ENCODE data around the gene HTR2B.
A peak's percentile ranks its signal among the peaks of the same experiment; 100 is the strongest.

The HTR2B gene

DNA sequence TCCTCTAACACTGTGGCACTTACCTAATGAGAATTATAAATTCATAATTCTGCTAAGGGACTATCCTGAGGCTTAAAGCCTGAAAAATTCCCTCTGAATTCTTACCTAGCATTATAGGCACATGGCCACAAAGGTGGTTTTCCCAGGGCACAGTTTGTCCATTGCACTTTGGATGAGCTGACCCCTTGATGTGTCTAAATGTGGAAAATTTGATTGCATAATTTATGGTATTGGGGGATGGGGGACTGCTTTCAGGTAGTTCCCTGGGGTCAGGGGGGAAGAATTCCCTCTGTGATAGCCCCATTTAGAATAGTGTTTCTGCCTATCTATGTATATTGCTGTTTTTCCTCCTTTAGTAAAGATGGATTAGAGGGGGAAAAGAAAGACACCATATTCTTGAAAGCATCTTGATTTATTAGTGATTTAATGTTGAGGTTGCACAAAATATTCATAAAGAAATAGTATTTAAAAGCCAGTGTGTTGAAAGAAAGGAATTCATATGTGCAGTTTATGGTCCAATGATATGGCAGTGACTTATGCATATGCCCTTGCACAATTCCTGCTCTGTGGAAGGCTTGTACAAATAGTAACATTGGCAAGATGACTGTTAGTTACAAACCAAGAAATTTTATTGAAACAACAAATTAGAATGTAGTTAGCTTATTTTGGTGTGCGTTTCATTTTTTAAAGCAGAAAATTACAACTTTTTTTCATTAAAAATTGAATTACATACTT lies 8.7 kb upstream of the HTR2B start:
- no peak for FAIRE-seq

DNA sequence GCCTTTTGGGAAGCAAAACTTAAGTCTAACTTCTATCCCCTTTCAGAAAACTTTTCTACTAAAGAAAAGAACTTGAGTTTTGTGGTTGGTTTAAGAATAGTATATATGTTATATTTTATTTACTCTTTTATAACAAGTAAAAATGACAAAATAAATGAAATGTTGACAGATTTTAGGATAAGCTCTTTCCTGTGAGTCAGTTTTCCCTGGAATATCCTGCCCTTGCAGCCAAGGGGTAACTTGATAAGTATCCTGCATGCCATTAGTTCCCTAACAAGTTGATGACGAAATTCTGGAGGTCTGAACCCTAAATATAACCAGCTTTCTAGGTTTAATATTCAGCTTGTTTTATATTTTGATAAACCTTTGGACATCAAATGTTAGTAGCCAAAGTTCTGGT lies 7.3 kb upstream of the HTR2B start:
- FAIRE-seq, result peak; percentile 97

DNA sequence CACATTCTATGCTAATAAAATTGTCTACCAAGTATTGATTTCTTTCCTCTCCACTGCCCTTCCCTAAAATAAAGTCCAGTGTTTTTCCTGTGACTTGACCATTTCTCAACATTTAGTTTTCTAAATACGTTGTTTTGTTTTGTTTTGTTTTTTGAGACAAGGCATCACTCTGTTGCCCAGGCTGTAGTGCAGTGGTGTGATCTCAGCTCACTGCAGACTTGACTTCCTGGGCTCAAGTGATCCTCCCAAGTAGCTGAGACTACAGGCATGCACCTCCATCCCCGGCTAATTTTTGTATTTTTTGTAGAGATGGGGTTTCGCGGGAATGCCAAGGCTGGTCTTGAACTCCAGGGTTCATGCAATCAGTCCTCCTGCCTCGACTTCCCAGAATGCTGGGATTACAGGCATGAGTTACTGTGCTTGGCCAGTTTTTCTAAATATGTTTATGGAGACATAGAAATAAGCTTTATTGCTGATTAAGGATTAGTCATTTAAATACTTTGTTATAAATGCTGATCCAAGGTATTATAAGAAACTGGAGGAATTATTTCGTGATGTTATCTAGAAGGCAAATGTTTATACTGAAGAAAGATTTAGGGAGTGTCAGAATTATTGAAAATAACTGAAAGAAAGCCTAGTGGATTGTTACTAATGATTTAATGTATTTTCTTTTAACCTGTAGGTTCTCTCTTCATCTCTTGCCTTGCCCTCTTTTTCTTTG lies 5.7 kb upstream of the HTR2B start:
- peak; percentile 82 for FAIRE-seq

DNA sequence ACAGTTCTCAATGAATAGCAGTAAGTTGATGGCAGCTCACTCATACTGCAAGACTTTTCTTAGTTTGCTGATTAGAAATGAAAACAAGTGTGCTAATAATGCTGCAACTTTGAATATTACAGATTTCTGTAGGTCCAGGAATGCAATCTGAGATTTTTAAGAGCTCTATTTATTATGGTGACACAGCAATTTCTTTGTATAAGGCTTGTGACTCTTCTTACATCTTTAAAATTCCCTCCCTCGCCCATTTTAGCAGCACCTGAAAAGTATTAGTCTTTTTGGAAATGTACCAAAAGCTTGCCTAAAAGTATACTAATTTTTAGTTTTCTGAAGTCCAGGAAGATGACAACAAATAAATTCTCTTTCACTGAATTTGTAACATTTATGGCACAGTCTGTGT lies 4.4 kb upstream of the HTR2B start:
- no peak for FAIRE-seq

DNA sequence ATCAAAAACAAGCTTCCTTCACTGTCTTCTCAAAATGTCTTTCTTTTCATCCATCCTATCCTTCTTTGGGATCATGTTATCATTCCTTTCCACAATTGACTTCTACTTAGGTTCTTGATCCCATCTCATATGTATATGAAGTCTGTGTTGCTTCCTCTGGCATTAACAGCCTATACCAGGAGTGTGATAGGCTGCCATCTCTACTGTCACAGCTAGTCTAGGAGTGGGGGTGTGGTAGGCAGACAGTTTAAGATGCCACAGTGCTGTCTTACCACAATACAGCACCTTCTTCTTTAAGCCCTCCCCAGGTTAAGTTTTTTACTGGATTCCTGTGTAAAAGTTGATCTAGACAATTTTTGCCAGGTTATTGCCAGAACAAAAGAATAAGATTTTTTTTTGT lies 3.7 kb upstream of the HTR2B start:
- FAIRE-seq, result no peak

DNA sequence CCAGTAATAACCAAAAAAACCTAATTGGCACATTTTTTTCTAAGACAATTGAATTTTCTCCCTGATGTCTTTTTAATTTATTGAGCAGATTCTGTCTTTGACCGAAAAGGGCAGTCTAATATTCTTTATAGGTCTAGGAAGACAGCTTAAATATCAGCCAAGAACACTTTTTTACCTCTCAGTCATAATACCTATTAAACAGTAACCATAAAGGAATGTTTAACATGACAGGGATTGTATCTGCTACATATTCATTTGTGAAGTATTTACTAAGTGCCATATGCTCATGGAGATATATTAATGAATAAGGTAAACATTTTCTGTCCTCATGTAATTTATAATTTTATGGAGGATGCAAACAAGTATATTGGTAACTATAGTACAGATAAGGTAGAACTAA lies 3.1 kb upstream of the HTR2B start:
- FAIRE-seq, result peak; percentile 94

DNA sequence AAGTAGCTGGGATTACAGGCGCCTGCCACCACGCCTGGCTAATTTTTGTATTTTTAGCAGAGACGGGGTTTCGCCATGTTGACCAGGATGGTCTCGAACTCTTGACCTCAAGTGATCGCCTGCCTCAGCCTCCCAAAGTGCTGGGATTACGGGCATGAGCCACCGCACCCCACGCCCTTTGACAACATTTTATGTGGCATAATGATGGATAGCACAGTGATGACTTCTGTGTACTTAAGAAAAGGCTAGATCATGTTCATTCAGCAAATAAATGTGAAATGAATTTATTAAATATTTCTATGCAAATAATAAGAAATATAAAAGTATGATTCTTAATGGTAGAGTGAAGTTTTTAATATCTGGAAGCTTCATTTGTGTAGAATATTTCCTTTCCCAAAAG lies 2.6 kb upstream of the HTR2B start:
- FAIRE-seq, result no peak

DNA sequence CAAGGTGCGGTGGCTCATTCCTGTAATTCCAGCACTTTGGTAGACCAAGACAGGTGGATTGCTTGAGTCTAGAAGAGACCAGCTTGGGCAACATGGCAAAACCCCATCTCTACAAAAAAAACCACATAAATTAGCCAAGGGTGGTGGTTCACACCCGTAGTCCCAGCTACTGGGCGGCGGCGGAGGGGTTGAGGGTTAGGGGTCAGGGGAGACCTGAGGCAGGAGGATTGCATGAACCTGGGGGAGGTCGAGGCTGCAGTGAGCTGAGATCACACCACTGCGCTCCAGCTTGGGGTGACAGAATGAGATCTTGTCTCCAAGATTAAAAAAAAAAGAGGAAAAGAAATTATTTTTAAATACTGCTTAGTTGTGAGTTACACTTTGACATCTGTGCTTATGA lies 1.3 kb upstream of the HTR2B start:
- FAIRE-seq, result no peak

DNA sequence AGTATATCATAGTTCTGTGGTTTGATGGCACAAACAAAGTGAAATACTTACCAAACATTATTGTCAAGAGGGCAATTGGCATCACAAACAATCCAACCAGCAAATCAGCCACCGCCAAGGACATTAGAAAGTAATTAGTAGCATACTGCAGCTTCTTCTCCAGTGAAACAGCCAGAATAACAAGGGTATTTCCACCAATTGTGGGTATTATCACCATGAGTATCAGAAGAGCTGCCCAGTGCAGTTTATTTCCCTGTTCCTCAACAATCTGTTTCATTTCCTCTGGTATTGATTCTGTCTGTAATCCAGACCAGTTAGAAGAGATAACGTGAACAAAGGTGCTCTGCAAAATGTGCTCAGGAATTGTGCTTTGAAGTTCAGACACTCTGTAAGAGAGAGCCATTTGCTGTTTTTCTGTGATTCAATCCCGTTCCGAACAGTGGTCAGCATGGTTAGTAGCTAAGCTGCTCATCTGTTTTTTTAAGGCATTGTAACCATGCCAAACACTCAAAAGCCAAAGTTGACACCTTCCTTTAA lies 1.4 kb downstream of the HTR2B start:
- FAIRE-seq, result peak; percentile 98

DNA sequence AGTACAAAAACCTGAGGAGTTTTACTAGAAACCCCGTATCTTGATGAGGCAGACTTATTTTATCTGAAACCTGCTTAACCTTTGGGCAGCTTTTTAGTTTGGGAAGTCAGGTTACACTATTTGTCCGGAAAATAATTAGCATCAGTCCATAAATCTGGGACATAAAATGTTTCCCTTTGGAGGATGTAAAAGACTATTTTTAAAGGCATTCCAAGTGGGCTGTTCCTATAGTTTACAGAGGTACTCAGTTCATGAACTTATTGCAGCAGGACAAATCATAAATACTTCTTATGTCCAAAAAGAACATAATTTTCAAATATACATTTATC lies 6.3 kb downstream of the HTR2B start:
- no peak for FAIRE-seq

DNA sequence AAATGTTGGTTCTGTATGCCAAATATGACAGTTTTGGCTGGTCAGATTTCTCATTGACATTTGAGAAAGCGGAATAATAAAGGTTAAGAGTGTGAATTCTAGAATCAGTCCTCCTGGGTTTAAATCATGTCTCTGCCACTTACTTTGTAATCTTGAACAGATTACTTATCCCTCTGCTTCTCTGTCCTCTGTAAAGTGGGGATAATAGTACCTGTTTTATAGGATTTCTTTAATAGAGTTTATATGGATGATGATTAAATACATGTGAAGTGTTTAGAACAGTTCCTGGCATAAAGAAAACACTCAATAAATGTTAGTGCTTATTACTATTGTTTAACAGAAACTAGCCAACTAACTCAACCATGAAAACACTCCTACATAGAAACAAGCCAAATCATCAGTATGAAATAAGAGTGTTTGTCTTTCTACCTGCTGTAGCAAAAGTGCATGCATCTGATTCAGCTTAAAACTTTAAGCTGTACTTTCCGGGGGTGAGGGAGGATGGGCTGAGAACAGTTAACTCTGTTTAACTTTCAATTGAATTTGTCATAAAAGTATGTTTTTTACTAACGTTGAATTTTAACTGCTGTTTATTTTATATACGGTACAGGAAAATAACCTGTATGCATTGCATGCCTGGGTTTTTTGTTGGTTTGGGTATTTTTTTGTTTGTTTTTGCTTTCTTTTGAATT lies 6.8 kb downstream of the HTR2B start:
- FAIRE-seq, result peak; percentile 99

DNA sequence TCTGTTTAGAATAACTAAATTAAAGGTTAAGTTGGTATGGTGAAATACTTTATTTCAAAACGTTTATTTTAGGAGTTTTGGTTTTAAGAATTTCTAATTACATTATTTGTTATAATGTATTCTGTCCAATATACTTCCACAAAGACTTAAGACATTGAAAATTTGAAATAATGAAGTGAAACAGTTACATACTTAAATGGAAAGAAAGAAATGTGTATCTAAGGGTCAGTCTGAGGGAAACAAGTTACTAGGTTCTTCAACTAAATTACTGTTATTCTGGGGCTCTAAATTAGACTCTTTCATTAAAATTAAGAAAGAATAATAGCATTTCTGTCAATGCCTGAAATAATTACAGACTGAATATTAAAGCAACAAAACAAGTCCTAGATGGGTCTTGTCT lies 7.7 kb downstream of the HTR2B start:
- no peak for FAIRE-seq

DNA sequence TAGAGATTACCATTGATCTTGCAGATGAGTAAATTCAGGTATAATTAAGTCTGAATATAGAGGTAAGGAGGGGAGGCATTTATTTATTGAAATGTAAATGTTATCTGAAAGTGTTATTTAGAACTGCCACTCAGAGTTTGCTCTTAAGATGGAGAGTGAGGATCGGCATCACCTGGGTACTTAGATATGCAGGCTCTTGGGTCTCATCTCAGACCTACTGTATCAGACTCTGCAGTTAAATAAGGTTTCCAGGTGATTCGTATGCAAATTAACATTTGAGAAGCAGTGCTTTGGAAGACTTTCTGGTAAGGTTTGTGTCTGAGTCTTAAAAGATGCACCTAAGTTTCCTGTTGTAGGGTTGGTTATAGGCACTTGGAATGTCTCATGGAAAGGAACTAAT lies 9.2 kb downstream of the HTR2B start:
- no peak for FAIRE-seq

DNA sequence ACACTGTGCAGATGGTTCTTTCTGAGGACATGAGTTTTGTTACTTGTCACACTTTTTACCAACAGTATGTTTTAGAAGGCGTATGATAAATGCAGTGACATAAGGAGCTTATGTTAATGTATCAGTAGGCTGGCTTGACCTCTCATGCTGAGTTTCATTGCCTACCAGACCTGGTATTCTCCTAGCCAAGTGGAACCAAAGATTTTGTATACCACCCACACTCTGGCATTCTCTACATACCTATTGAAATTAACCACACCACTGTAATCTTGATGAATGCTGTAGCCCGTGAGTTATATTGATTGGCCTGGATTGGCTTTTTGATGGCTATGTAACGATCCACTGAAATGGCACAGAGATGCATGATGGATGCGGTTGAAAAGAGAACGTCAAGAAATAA lies 11.4 kb downstream of the HTR2B start:
- FAIRE-seq, result no peak

DNA sequence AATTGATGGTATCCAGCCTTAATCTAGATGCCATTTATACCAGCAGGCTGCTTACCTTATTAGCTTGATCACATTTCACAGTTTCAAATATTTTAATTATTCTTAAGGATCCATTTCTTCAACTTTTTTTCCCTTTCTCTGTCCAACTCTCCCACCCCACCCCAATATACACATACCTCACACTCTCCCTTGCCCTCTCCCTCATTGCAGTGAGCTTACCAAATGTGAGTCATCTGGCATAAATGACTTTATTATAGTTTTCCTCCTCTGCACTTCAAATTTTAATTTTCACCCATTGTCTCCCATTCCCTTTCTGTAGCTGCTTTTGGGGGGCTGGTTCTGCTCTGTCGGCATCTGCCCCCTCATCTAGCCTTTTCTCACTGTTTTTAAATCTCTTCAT lies 12.9 kb downstream of the HTR2B start:
- FAIRE-seq, result peak; percentile 82

DNA sequence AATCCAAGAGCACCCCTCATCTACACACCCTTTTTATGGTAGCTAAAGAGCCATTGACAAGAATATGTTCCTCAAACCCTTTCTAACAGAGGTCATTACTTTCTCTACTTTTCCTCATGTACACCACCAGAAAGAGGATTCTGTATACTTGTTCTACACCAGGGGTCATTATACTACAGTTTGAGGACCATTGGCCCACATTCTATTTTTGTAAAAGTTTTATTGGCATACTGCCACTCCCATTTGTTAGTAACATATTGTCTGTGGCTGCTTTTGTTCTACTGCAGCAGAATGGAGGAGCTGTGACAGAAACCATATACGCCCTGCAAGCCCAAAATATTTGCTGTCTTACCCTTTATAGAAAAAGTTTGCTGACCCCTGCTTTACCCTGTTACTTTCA lies 14.3 kb downstream of the HTR2B start:
- peak; percentile 96 for FAIRE-seq

DNA sequence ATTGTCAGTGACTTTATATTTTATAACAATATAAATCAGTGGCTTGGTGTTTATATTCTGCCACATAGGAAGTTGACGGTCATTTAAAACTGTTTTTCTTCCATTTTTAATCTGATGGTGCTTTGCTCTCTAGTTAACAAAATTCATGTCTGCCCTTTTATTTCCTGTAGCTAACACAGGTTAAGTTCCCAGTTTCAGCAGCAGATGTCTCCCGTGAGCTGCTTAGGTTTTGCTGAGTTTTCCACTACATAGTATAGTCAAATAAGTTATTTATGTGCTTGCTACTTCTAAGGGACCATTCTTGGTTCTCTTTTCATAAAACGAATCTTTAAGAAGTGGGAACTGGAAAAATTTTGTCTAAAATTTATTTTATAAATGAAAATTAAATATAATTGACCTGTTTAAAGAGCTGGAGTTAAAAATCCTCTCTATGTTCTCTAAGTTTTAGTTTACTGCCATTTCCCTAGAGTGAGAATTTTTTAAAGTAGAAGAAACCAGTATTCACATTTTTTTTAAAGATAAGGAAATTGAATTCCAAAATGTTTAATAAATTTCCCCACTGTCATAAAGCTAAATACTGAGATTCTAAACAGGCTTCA lies 20.6 kb downstream of the HTR2B start:
- peak; percentile 99 for FAIRE-seq

DNA sequence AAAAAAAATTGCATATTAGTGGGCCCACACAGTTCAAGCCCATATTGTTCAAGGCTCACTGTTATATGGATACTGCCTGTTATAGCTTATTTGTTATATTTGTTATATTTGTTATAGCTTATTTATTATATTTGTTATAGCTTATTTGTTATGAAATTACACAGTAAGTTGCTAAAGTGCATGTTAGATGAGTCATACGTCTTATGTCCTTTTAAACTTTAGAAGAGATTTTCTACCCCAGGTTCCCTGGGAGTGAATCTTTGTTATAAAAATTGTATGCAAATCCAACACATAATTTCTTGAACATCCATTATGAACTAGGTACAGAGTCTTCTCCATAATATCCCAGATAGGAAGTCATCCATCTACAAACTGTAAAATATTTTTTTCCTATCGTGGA lies 22.1 kb downstream of the HTR2B start:
- FAIRE-seq, result peak; percentile 88

DNA sequence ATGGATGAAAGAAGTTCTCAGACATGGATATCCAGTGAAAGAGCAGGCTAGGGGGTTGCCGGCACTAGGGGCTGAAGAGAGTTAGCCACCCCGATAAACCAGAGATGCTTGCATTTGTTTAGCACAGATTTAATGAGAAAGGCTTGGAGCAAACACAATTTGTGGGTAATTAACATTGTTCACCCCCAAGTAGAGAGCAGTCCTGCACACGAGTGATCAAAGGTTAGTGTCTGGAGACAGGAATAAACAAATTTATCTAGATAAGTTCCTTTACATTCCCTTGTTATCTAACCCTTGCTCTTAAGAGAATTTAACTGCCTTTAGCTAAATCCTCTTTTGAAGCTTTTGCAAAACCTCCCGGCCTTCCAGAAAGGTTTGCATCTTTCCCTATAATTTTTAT lies 23.9 kb downstream of the HTR2B start:
- peak; percentile 72 for FAIRE-seq

DNA sequence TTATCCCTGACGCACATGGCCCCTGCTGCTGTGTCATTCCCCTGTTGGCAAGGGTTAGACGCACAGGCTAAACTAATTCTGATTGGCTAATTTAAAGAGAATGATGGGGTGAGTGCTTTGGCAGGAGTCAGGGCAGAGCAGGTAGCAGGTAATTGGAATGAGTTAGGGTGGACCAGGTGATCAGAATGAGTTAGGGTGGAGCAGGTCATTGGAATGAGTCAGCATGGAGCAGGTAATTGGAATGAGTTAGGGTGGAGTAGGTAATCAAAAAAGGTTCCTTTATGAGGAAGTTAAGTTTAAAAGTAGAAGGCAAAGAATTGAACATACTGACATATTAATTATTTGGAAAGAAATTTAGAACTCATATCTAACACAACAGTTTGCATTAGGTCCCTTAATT lies 24.5 kb downstream of the HTR2B start:
- FAIRE-seq, result peak; percentile 70

DNA sequence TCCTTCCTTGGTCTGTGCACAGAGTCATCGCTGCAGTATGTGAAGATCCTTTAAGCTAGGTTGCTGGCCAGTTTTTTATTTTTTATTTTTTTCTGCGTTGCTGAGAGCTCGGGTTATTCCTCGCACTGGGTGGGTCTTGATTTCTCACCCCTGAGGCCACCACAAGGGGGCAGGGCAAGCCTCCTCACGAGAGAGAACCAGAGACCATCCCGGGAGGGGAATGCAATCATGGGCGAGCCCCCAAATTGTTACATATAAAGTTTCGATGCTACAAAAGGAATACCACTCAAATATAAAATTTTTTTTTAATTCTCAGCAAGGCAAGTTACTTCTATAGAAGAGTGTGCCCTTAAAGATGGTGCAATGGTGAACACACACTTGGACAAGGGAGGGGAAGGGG lies 24.9 kb downstream of the HTR2B start:
- FAIRE-seq, result no peak

DNA sequence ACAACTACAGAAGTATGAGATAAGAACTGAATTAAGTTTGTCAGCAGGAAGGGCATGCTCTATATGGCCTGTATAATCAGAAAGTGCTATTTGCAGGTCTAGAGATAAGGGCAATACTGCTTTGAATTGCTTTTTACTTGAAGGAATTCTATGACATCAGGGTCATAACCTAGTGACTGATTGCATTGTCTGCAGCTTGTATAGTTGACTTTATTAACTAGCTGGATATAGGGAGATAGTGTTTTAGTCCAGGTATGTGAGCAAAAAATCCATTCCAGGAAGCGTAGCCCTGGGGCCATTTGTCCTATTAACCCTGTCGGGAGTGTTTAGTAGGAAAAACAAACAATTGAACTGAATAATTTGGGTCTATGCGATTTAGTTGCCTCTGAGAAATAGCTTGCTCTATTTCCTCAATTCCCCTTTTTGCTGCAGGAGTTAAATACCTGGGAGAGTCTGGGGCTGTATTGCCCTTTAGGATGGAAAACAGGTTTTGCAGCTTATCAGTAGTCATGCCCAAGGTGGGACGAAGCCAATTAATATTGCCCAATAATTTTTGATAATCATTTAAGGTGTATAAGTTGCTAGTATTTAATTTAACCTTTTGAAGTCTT lies 30.0 kb downstream of the HTR2B start:
- peak; percentile 70 for FAIRE-seq

DNA sequence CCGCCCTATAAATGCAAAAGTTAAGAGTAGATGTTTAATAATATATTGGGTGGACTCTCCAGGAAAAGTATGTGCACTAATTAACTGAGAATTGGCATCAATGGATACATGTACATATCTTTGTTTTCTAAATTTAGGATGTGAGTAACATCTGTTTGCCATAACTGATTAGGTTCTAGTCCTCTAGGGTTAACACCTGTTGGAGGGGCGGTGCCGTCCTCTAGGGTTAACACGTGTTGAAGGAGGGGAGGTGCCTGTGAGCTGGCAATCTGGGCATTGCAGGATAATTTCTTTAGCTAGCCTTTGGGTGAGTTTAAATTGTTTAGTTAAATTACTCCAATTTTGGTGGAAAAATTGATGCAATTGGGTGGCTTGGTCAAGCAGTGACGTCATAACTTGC lies 30.9 kb downstream of the HTR2B start:
- FAIRE-seq, result no peak

All from G401.6 (cell line).